Fibroblast of skin of left quadriceps (primary cell): ENCODE measurements around the gene CNTN6.

Experiments
- DNase-seq, 2 experiments: peaks; one replicate each; pipeline ENCODE4 v3.0.0-alpha.2; 2013; ENCODE audit warnings: low read depth in 2 of 2

Gene CNTN6

DNA sequence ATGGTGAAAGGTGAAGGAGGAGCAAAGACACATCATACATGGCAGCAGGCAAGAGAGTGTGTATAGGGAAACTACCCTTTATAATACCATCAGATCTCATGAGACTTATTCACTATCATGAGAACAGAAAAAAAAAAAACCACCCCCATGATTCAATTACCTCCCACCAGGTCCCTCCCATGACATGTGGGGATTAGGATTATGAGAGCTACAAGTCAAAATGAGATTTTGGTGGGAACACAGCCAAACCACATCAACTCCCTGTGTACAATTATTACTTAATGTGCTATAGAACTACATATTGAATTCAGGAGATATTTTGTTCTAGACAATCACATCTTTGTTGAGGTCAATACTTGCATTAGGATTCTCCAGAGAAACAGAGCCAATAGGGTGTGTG is 313.4 kb downstream of the CNTN6 start:
- no peak for DNase-seq

GRCh38 chr3:1421577-1421976 is 328.8 kb downstream of the CNTN6 start:
- DNase-seq = no peak

- DNase-seq = no peak
Observed at GRCh38 chr3:1423566-1424089, 330.8 kb downstream of the CNTN6 start.

GRCh38 chr3:1439395-1439794 is 346.6 kb downstream of the CNTN6 start:
- no peak for DNase-seq

DNA sequence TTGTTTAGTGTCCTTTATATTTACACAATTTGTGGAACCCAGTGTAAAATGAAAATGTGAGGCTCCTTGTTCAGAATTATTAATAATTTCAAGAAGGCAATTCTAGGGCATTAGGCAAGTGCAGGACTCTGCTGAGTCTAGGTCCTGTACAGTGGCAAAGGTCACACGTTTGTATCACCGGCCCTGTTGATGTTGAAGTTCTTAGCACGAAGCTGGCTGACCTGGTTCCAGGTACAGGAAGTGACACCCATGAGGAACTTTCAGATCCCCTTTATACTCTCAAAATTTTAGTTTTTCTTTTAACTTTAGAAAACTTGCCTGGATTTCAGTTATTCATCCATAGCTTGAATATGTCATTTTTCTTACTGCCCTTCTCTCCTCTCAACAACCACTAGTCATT is 349.4 kb downstream of the CNTN6 start:
- DNase-seq = no peak

DNA sequence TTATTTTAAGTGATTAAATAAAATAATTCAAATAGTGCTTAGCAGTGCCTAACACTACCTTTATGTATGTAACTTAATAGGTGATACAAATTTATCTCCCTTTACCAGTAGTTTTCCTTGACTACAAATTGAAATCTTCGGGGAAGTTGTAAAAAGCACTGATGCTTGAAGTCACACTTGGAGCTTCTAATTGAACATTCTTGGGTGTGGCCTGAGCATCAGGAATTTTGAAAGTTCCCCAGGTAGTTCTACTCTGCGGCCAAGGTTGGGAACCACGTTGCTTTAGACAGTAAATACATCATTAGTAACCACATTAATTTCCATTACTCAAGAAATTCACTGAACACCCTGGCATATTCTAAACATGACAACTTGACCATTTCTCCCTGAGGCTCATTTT is 351.4 kb downstream of the CNTN6 start:
- DNase-seq = no peak

DNA sequence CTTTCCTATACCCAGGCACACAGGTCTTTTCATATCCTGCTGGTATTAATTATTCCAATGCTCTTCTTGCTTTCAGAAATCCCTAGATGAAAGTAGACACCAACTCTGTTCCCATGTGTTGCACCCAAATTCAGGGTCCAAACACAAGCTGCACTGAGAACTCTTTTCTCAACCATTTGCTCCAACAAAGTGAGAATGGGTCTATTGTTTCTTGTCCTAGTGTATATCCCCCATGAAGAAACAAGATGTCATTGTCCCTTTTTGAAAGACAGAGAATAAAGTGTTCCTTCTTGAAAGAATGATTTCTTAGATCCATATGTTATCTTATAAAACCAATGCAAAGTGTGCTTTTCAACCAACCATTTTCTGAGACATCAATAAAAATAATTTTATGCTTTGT is 353.7 kb downstream of the CNTN6 start:
- DNase-seq = no peak

DNA sequence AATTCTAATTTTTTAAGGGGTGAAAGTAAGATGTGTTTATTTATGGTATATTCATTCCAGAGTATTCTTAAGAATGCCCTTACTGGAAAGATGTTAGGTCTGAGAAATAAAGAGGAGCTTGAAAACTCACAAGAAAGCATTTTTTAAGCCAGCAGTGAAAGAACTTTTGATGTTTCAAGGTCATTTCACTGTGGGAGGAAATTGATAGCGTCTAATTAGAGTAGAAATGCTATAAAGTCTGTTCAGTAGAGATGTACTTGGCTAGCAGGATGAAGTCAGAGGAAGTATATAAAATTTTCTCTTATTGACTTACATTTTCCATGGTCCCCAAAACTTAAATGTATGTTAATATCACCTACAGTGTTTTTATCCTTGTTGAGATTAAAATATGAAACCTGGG is 354.6 kb downstream of the CNTN6 start:
- no peak for DNase-seq

DNA sequence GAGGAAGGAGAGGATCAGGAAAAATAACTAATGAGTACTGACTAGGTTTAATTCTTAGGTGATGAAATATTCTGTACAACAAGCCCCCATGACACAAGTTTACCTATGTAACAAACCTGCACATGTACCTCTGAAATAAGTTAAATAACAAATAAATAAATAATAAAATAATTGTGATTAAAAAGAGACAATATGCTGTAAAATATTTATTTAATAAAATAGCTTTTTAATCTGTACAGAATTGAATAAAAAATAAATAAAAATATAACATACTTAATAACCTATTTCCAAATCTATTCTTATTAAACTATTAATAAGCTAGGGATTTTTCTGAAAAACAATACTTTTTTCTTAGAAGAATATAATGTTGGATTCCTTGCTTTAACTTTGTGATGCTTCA is 355.6 kb downstream of the CNTN6 start:
- no peak for DNase-seq
